Measurements from ENCODE around the gene ZNF611. TPM values are rescaled to one million over a fixed set of nuclear protein-coding genes. Genes with fewer than 3 reads are reported as not detected.
"Not testable (repeated sequence)": the region's sequence is repeated elsewhere in the genome, so short reads cannot be mapped to it uniquely, and the experiment has no call there.

ZNF611 gene
- total RNA-seq, 1 donor from 2014 or later, result 6.0 TPM

GRCh38 chr19:52689843-52690368, 44.9 kb downstream of the ZNF611 start:
- peak; percentile 63 for DNase-seq
- intact Hi-C loops (cut with DNase I), result no loop called here
- peak; percentile 66 for ATAC-seq (ENCODE audit: poor library complexity)

- DNase-seq; ATAC-seq (ENCODE audit: poor library complexity); intact Hi-C loops (cut with DNase I): not testable (repeated sequence)
Measured at GRCh38 chr19:52688925-52689796, 45.7 kb downstream of the ZNF611 start.

GRCh38 chr19:52688335-52688734, 46.5 kb downstream of the ZNF611 start:
- DNase-seq, result no peak
- intact Hi-C loops (cut with DNase I), result no loop called here
- no peak for ATAC-seq (ENCODE audit: poor library complexity)

- intact Hi-C loops (cut with DNase I), result no loop called here
- ATAC-seq (ENCODE audit: poor library complexity), result no peak
- DNase-seq, result no peak
Measured at GRCh38 chr19:52687684-52688083, 47.2 kb downstream of the ZNF611 start.

- ATAC-seq (ENCODE audit: poor library complexity), result no peak
- intact Hi-C loops (cut with DNase I), result no loop called here
- no peak for DNase-seq
Measured at GRCh38 chr19:52685811-52686210, 49.0 kb downstream of the ZNF611 start.

GRCh38 chr19:52681216-52681615, 53.6 kb downstream of the ZNF611 start:
- intact Hi-C loops (cut with DNase I); ATAC-seq (ENCODE audit: poor library complexity); DNase-seq: not testable (repeated sequence)

GRCh38 chr19:52679598-52679997, 55.2 kb downstream of the ZNF611 start:
- ATAC-seq (ENCODE audit: poor library complexity), result no peak
- DNase-seq, result no peak
- intact Hi-C loops (cut with DNase I), result no loop called here

- DNase-seq; ATAC-seq (ENCODE audit: poor library complexity); intact Hi-C loops (cut with DNase I): not testable (repeated sequence)
Measured at GRCh38 chr19:52675239-52675638, 59.6 kb downstream of the ZNF611 start.

- intact Hi-C loops (cut with DNase I), result no loop called here
- ATAC-seq (ENCODE audit: poor library complexity), result no peak
Measured at GRCh38 chr19:52673014-52673413, 61.8 kb downstream of the ZNF611 start.

GRCh38 chr19:52670046-52670445, 64.8 kb downstream of the ZNF611 start:
- no peak for ATAC-seq (ENCODE audit: poor library complexity)
- intact Hi-C loops (cut with DNase I), result no loop called here

More at GRCh38 chr19:52673014-52673413, 61.8 kb downstream of the ZNF611 start:
- DNase-seq, result no peak

GRCh38 chr19:52669586-52669985, 65.3 kb downstream of the ZNF611 start:
- ATAC-seq (ENCODE audit: poor library complexity) (no peak), DNase-seq (no peak)
- intact Hi-C loops (cut with DNase I), result no loop called here

More at GRCh38 chr19:52670046-52670445, 64.8 kb downstream of the ZNF611 start:
- DNase-seq, result no peak

- intact Hi-C loops (cut with DNase I), result no loop called here
- no peak for ATAC-seq (ENCODE audit: poor library complexity)
- DNase-seq, result no peak
Measured at GRCh38 chr19:52667972-52668371, 66.9 kb downstream of the ZNF611 start.

- no peak for ATAC-seq (ENCODE audit: poor library complexity)
- DNase-seq, result no peak
- intact Hi-C loops (cut with DNase I), result no loop called here
Measured at GRCh38 chr19:52666506-52666905, 68.3 kb downstream of the ZNF611 start.

- ATAC-seq (ENCODE audit: poor library complexity) (no peak), DNase-seq (no peak)
- intact Hi-C loops (cut with DNase I), result no loop called here
Measured at GRCh38 chr19:52665529-52665928, 69.3 kb downstream of the ZNF611 start.

GRCh38 chr19:52665027-52665426, 69.8 kb downstream of the ZNF611 start:
- ATAC-seq (ENCODE audit: poor library complexity) (no peak), DNase-seq (no peak)
- intact Hi-C loops (cut with DNase I), result no loop called here

- DNase-seq, result no peak
- no peak for ATAC-seq (ENCODE audit: poor library complexity)
- intact Hi-C loops (cut with DNase I), result no loop called here
Measured at GRCh38 chr19:52664461-52664860, 70.4 kb downstream of the ZNF611 start.

GRCh38 chr19:52662631-52663030, 72.2 kb downstream of the ZNF611 start:
- no peak for ATAC-seq (ENCODE audit: poor library complexity)
- no peak for DNase-seq
- intact Hi-C loops (cut with DNase I), result no loop called here

- intact Hi-C loops (cut with DNase I), result no loop called here
- DNase-seq, result no peak
- ATAC-seq (ENCODE audit: poor library complexity), result no peak
Measured at GRCh38 chr19:52660981-52661380, 73.9 kb downstream of the ZNF611 start.

GRCh38 chr19:52659013-52659412, 75.8 kb downstream of the ZNF611 start:
- intact Hi-C loops (cut with DNase I), result no loop called here
- ATAC-seq (ENCODE audit: poor library complexity), result no peak
- DNase-seq, result no peak

GRCh38 chr19:52658595-52658994, 76.2 kb downstream of the ZNF611 start:
- ATAC-seq (ENCODE audit: poor library complexity), result no peak
- DNase-seq, result no peak
- intact Hi-C loops (cut with DNase I), result no loop called here
